Thoracic aorta (tissue), 2 donors: Measurements from ENCODE around the gene ZNF831. TPM values are rescaled to one million over a fixed set of nuclear protein-coding genes. Genes with fewer than 3 reads are reported as not detected.

Source experiments
- ATAC-seq: fragments of 150-250 bp; one replicate; pipeline ENCODE4 v1.8.0; 2017; ENCODE audit warnings: low read depth; ENCODE audit not compliant: insufficient number of reproducible peaks, low FRiP score
- DNase-seq: peaks from one replicate; pipeline ENCODE4 v3.0.0-alpha.2; 2020; ENCODE audit warnings: low spot score
- H3K27ac ChIP-seq, 2 donors: fragments of 200-600 bp; sonication (generic); 1 replicate in 1 of 2; 2 replicates in 1 of 2; pipeline ENCODE4 v1.5.1; 2016; ENCODE audit warnings: mild to moderate bottlenecking in 2 of 2, moderate library complexity in 2 of 2
- H3K27me3 ChIP-seq: fragments of 200-600 bp; sonication (generic); replicated peaks from 2 replicates; pipeline ENCODE4 v1.6.0; 2016; ENCODE audit warnings: mild to moderate bottlenecking; ENCODE audit not compliant: insufficient read depth
- H3K36me3 ChIP-seq: fragments of 200-600 bp; sonication (generic); one replicate; pipeline ENCODE4 v1.5.1; 2016
- H3K4me1 ChIP-seq, 2 donors: fragments of 200-600 bp; sonication (generic); 1 replicate in 1 of 2; 2 replicates in 1 of 2; pipeline versions ENCODE4 v1.5.1 to v1.6.0; 2016; ENCODE audit warnings: low read depth in 2 of 2, mild to moderate bottlenecking in 1 of 2; ENCODE audit not compliant: control insufficient read depth in 1 of 2
- H3K4me3 ChIP-seq: fragments of 200-600 bp; sonication (generic); 2 replicates; pipeline ENCODE4 v1.5.1; 2016; ENCODE audit warnings: mild to moderate bottlenecking
- H3K9me3 ChIP-seq: fragments of 200-600 bp; sonication (generic); 2 replicates; pipeline ENCODE4 v1.5.1; 2016
- total RNA-seq, 2 donors: library from RNA; depleted of rRNA; stranded (reverse); fragments of >200 nt; gene quantifications; one replicate each; pipeline versions ENCODE4 v1.1.0 to v1.2.3, GENCODE V29; 2016
- TF ChIP-seq, protein P1 (sequence below): fragments of 200-600 bp; sonication (generic); IDR thresholded peaks from one replicate; pipeline ENCODE4 v1.5.1; 2019; ENCODE audit warnings: antibody characterized with exemption

ZNF831 gene
- total RNA-seq, 2 donors from 2014 or later = 1.1 to 1.3 TPM

- Histone ChIP-seq H3K36me3 (no peaks in the 10 kb centered on the region), H3K4me3 (no peak overlapping the region), H3K4me1 (no peaks in the 10 kb centered on the region), H3K9me3 (no peaks in the 10 kb centered on the region), H3K27me3 (no peaks in the 10 kb centered on the region), H3K27ac (no peak overlapping the region)
- DNase-seq = no peak
- TF ChIP-seq, protein P1, sequence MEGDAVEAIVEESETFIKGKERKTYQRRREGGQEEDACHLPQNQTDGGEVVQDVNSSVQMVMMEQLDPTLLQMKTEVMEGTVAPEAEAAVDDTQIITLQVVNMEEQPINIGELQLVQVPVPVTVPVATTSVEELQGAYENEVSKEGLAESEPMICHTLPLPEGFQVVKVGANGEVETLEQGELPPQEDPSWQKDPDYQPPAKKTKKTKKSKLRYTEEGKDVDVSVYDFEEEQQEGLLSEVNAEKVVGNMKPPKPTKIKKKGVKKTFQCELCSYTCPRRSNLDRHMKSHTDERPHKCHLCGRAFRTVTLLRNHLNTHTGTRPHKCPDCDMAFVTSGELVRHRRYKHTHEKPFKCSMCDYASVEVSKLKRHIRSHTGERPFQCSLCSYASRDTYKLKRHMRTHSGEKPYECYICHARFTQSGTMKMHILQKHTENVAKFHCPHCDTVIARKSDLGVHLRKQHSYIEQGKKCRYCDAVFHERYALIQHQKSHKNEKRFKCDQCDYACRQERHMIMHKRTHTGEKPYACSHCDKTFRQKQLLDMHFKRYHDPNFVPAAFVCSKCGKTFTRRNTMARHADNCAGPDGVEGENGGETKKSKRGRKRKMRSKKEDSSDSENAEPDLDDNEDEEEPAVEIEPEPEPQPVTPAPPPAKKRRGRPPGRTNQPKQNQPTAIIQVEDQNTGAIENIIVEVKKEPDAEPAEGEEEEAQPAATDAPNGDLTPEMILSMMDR = no peak
- ATAC-seq = no peak
These were observed 28.5 kb upstream of the ZNF831 start for GRCh38 chr20:59135093-59135492.

DNA sequence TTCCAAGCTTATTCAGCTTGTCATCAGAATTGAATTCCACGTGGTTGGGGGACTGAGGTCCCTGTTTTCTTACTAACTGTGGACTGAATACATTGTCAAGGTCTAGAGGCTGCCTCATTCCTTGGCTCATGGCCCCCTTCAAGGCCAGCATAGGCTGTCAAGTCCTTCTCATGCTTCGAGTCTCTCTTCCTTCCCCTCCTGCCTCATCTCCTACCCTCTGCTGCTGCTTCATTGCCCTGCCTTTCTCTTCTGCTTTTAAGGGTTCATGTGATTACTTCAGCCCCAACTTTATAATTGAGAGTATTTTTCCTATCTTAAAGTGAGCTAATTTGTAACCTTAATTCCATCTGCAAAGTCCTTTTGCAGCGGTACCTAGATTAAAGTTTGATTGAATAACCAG is 27.6 kb upstream of the ZNF831 start:
- no peak for ATAC-seq

GRCh38 chr20:59137532-59137931 is 26.1 kb upstream of the ZNF831 start:
- no peak for ATAC-seq
- TF ChIP-seq, protein P1 = no peak
- H3K9me3 ChIP-seq = no peaks in the 10 kb centered on the region
- no peak overlapping the region for H3K4me3 ChIP-seq
- no peak for DNase-seq
- no peak overlapping the region for H3K27ac ChIP-seq
- no peaks in the 10 kb centered on the region for H3K4me1 ChIP-seq
- H3K27me3 ChIP-seq = no peaks in the 10 kb centered on the region
- H3K36me3 ChIP-seq = no peaks in the 10 kb centered on the region

More for the DNA sequence above, 27.6 kb upstream of the ZNF831 start:
- Histone ChIP-seq H3K4me1 (no peaks in the 10 kb centered on the region), H3K4me3 (no peak overlapping the region), H3K36me3 (no peaks in the 10 kb centered on the region), H3K27me3 (no peaks in the 10 kb centered on the region), H3K27ac (no peak overlapping the region), H3K9me3 (no peaks in the 10 kb centered on the region)
- no peak for DNase-seq
- TF ChIP-seq, protein P1 = no peak

GRCh38 chr20:59138114-59138748 is 25.4 kb upstream of the ZNF831 start:
- H3K4me1 ChIP-seq = no peaks in the 10 kb centered on the region
- no peak overlapping the region for H3K4me3 ChIP-seq
- H3K27me3 ChIP-seq = no peaks in the 10 kb centered on the region
- TF ChIP-seq, protein P1 = no peak
- no peak for DNase-seq
- H3K36me3 ChIP-seq = no peaks in the 10 kb centered on the region
- H3K27ac ChIP-seq = no peak overlapping the region
- ATAC-seq = no peak
- no peaks in the 10 kb centered on the region for H3K9me3 ChIP-seq

DNA sequence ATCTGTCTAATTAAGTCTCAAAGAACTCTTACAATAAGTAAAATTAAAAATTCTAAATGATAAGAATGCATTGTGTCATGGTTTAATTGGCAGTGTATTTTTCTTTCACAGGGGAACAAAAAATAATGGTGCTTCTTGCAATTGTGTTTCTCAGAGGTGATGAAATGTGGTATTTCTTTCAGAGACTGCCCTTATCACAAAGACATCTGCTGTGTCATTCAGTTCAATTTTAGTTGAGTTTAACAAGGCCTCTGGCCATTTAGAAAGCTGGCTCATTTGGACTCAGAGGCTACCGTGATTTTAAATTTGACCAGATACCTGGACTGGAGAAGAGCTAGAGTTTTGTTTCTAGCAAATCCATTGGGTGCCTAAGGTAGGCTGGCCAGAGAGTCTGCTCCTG is 23.6 kb upstream of the ZNF831 start:
- Histone ChIP-seq H3K27me3 (no peaks in the 10 kb centered on the region), H3K9me3 (no peaks in the 10 kb centered on the region), H3K27ac (no peak overlapping the region), H3K36me3 (no peaks in the 10 kb centered on the region), H3K4me3 (no peak overlapping the region), H3K4me1 (no peaks in the 10 kb centered on the region)
- ATAC-seq = no peak
- DNase-seq = no peak
- TF ChIP-seq, protein P1 = no peak
